ENCODE results near the gene PPM1M.
A peak's percentile ranks its signal among the peaks of the same experiment; 100 is the strongest.

The PPM1M gene

GRCh38 chr3:52230889-52231499, 14.6 kb upstream of the PPM1M start:
- DNase-seq (ENCODE audit: low read depth), result no peak

- peak; percentile 81 for DNase-seq (ENCODE audit: low read depth)
Measured at GRCh38 chr3:52231502-52232278, 13.9 kb upstream of the PPM1M start.

- DNase-seq (ENCODE audit: low read depth), result no peak
Measured at GRCh38 chr3:52232279-52233107, 13.1 kb upstream of the PPM1M start.

- DNase-seq (ENCODE audit: low read depth), result no peak
Measured at GRCh38 chr3:52233108-52233591, 12.4 kb upstream of the PPM1M start.

GRCh38 chr3:52233968-52234367, 11.6 kb upstream of the PPM1M start:
- no peak for DNase-seq (ENCODE audit: low read depth)

GRCh38 chr3:52234516-52235447, 10.8 kb upstream of the PPM1M start:
- DNase-seq (ENCODE audit: low read depth), result no peak

- no peak for DNase-seq (ENCODE audit: low read depth)
Measured at GRCh38 chr3:52236424-52236886, 9.1 kb upstream of the PPM1M start.

- no peak for DNase-seq (ENCODE audit: low read depth)
Measured at GRCh38 chr3:52237006-52237656, 8.4 kb upstream of the PPM1M start.

- DNase-seq (ENCODE audit: low read depth), result no peak
Measured at GRCh38 chr3:52237657-52238172, 7.8 kb upstream of the PPM1M start.

- no peak for DNase-seq (ENCODE audit: low read depth)
Measured at GRCh38 chr3:52238193-52238760, 7.3 kb upstream of the PPM1M start.

- peak; percentile 81 for DNase-seq (ENCODE audit: low read depth)
Measured at GRCh38 chr3:52238761-52239701, 6.5 kb upstream of the PPM1M start, which contains the start of gene TWF2. TWF2 (minus strand) TSS chr3:52239158; CDS start chr3:52239016, 142 bp downstream.

- DNase-seq (ENCODE audit: low read depth), result no peak
Measured at GRCh38 chr3:52240059-52240885, 5.3 kb upstream of the PPM1M start.

- no peak for DNase-seq (ENCODE audit: low read depth)
Measured at GRCh38 chr3:52240886-52241370, 4.6 kb upstream of the PPM1M start.

- no peak for DNase-seq (ENCODE audit: low read depth)
Measured at GRCh38 chr3:52242039-52242438, 3.5 kb upstream of the PPM1M start.

- DNase-seq (ENCODE audit: low read depth), result no peak
Measured at GRCh38 chr3:52243791-52244628, 1.5 kb upstream of the PPM1M start.

GRCh38 chr3:52246264-52246620, 683 bp downstream of the PPM1M start:
- DNase-seq (ENCODE audit: low read depth), result no peak

Measured in activated T-helper 1 cell treated with Interleukin-2 at 50 U/mL for 16 hours (primary cell).